PC-9 (cell line): ENCODE data around the gene ARHGAP18.

Source experiments
- CTCF ChIP-seq: fragments of 200-600 bp; sonication (generic); conservative IDR thresholded peaks from 2 replicates; pipeline ENCODE4 v1.6.1; 2017; ENCODE audit warnings: mixed run types, antibody characterized with exemption, mild to moderate bottlenecking, moderate library complexity
- EZH2 ChIP-seq: fragments of 200-600 bp; sonication (generic); IDR thresholded peaks from 2 replicates; pipeline ENCODE4 v1.8.0; 2017; ENCODE audit warnings: antibody characterized with exemption, low read depth

- no peak for TF ChIP-seq CTCF
- no peak for TF ChIP-seq EZH2
Observed at GRCh38 chr6:129542705-129543104, 167.3 kb downstream of the ARHGAP18 start.
